ENCODE data around the gene EPHB1.

The EPHB1 gene

GRCh38 chr3:135118792-135119191, 323.7 kb downstream of the EPHB1 start:
- H3K27me3 ChIP-seq (ENCODE audit: insufficient read depth, insufficient read length) = no peaks in the 10 kb centered on the region
- no peaks in the 10 kb centered on the region for H3K4me1 ChIP-seq (ENCODE audit: insufficient read depth, insufficient read length)
- DNase-seq (ENCODE audit: low read depth, low spot score) = no peak
- H3K9ac ChIP-seq (ENCODE audit: insufficient read length, low read depth) = no peak overlapping the region
- no peaks in the 10 kb centered on the region for H3K9me3 ChIP-seq (ENCODE audit: insufficient read depth, low read length)
- TF ChIP-seq SUZ12 (IDR thresholded peaks at IDR 0.05; ENCODE audit: extremely low read depth, insufficient read depth, insufficient read length) (no peak), YY1 (IDR thresholded peaks at IDR 0.05; ENCODE audit: insufficient read depth, insufficient read length) (no peak), ZNF274 (IDR thresholded peaks at IDR 0.05; ENCODE audit: low read depth, low read length) (no peak)
- H3K4me3 ChIP-seq (ENCODE audit: insufficient read length, low read depth) = no peak overlapping the region
- no peaks in the 10 kb centered on the region for H3K36me3 ChIP-seq (ENCODE audit: insufficient read depth, insufficient read length, low read length)

- Histone ChIP-seq H3K4me1 (ENCODE audit: insufficient read depth, insufficient read length) (no peaks in the 10 kb centered on the region), H3K9ac (ENCODE audit: insufficient read length, low read depth) (no peak overlapping the region), H3K9me3 (ENCODE audit: insufficient read depth, low read length) (no peaks in the 10 kb centered on the region), H3K36me3 (ENCODE audit: insufficient read depth, insufficient read length, low read length) (no peaks in the 10 kb centered on the region), H3K4me3 (ENCODE audit: insufficient read length, low read depth) (no peak overlapping the region), H3K27me3 (ENCODE audit: insufficient read depth, insufficient read length) (no peaks in the 10 kb centered on the region)
- DNase-seq (ENCODE audit: low read depth, low spot score) = peak; percentile 43
- no peak for TF ChIP-seq SUZ12 (IDR thresholded peaks at IDR 0.05; ENCODE audit: extremely low read depth, insufficient read depth, insufficient read length)
- no peak for TF ChIP-seq ZNF274 (IDR thresholded peaks at IDR 0.05; ENCODE audit: low read depth, low read length)
- TF ChIP-seq YY1 (IDR thresholded peaks at IDR 0.05; ENCODE audit: insufficient read depth, insufficient read length) = no peak
Observed at GRCh38 chr3:135125171-135125801, 330.2 kb downstream of the EPHB1 start.

GRCh38 chr3:135127946-135128470, 332.9 kb downstream of the EPHB1 start:
- no peak for DNase-seq (ENCODE audit: low read depth, low spot score)
- TF ChIP-seq SUZ12 (IDR thresholded peaks at IDR 0.05; ENCODE audit: extremely low read depth, insufficient read depth, insufficient read length) = no peak
- TF ChIP-seq ZNF274 (IDR thresholded peaks at IDR 0.05; ENCODE audit: low read depth, low read length) = no peak
- no peak for TF ChIP-seq YY1 (IDR thresholded peaks at IDR 0.05; ENCODE audit: insufficient read depth, insufficient read length)
- no peaks in the 10 kb centered on the region for H3K36me3 ChIP-seq (ENCODE audit: insufficient read depth, insufficient read length, low read length)

GRCh38 chr3:135128818-135129217, 333.8 kb downstream of the EPHB1 start:
- TF ChIP-seq YY1 (IDR thresholded peaks at IDR 0.05; ENCODE audit: insufficient read depth, insufficient read length) = no peak
- TF ChIP-seq ZNF274 (IDR thresholded peaks at IDR 0.05; ENCODE audit: low read depth, low read length) = no peak
- no peak for TF ChIP-seq SUZ12 (IDR thresholded peaks at IDR 0.05; ENCODE audit: extremely low read depth, insufficient read depth, insufficient read length)
- no peaks in the 10 kb centered on the region for H3K27me3 ChIP-seq (ENCODE audit: insufficient read depth, insufficient read length)
- no peak overlapping the region for H3K4me3 ChIP-seq (ENCODE audit: insufficient read length, low read depth)
- DNase-seq (ENCODE audit: low read depth, low spot score) = no peak
- no peaks in the 10 kb centered on the region for H3K4me1 ChIP-seq (ENCODE audit: insufficient read depth, insufficient read length)
- no peaks in the 10 kb centered on the region for H3K9me3 ChIP-seq (ENCODE audit: insufficient read depth, low read length)
- H3K9ac ChIP-seq (ENCODE audit: insufficient read length, low read depth) = no peak overlapping the region
- H3K36me3 ChIP-seq (ENCODE audit: insufficient read depth, insufficient read length, low read length) = no peaks in the 10 kb centered on the region

More at GRCh38 chr3:135127946-135128470, 332.9 kb downstream of the EPHB1 start:
- no peak overlapping the region for H3K4me3 ChIP-seq (ENCODE audit: insufficient read length, low read depth)
- no peaks in the 10 kb centered on the region for H3K27me3 ChIP-seq (ENCODE audit: insufficient read depth, insufficient read length)
- H3K9ac ChIP-seq (ENCODE audit: insufficient read length, low read depth) = no peak overlapping the region
- no peaks in the 10 kb centered on the region for H3K9me3 ChIP-seq (ENCODE audit: insufficient read depth, low read length)
- H3K4me1 ChIP-seq (ENCODE audit: insufficient read depth, insufficient read length) = no peaks in the 10 kb centered on the region

GRCh38 chr3:135131290-135131689, 336.2 kb downstream of the EPHB1 start:
- Histone ChIP-seq H3K36me3 (ENCODE audit: insufficient read depth, insufficient read length, low read length) (no peaks in the 10 kb centered on the region), H3K9ac (ENCODE audit: insufficient read length, low read depth) (no peak overlapping the region), H3K4me1 (ENCODE audit: insufficient read depth, insufficient read length) (no peaks in the 10 kb centered on the region), H3K27me3 (ENCODE audit: insufficient read depth, insufficient read length) (no peaks in the 10 kb centered on the region), H3K9me3 (ENCODE audit: insufficient read depth, low read length) (no peaks in the 10 kb centered on the region), H3K4me3 (ENCODE audit: insufficient read length, low read depth) (no peak overlapping the region)
- DNase-seq (ENCODE audit: low read depth, low spot score) = no peak
- TF ChIP-seq ZNF274 (IDR thresholded peaks at IDR 0.05; ENCODE audit: low read depth, low read length) (no peak), SUZ12 (IDR thresholded peaks at IDR 0.05; ENCODE audit: extremely low read depth, insufficient read depth, insufficient read length) (no peak), YY1 (IDR thresholded peaks at IDR 0.05; ENCODE audit: insufficient read depth, insufficient read length) (no peak)

GRCh38 chr3:135133905-135134683, 339.0 kb downstream of the EPHB1 start:
- DNase-seq (ENCODE audit: low read depth, low spot score) = no peak
- no peaks in the 10 kb centered on the region for H3K36me3 ChIP-seq (ENCODE audit: insufficient read depth, insufficient read length, low read length)
- H3K27me3 ChIP-seq (ENCODE audit: insufficient read depth, insufficient read length) = no peaks in the 10 kb centered on the region
- no peak overlapping the region for H3K4me3 ChIP-seq (ENCODE audit: insufficient read length, low read depth)
- no peak overlapping the region for H3K9ac ChIP-seq (ENCODE audit: insufficient read length, low read depth)
- H3K9me3 ChIP-seq (ENCODE audit: insufficient read depth, low read length) = no peaks in the 10 kb centered on the region
- TF ChIP-seq ZNF274 (IDR thresholded peaks at IDR 0.05; ENCODE audit: low read depth, low read length) (no peak), SUZ12 (IDR thresholded peaks at IDR 0.05; ENCODE audit: extremely low read depth, insufficient read depth, insufficient read length) (no peak), YY1 (IDR thresholded peaks at IDR 0.05; ENCODE audit: insufficient read depth, insufficient read length) (no peak)
- H3K4me1 ChIP-seq (ENCODE audit: insufficient read depth, insufficient read length) = no peaks in the 10 kb centered on the region

- Histone ChIP-seq H3K4me1 (ENCODE audit: insufficient read depth, insufficient read length) (no peaks in the 10 kb centered on the region), H3K9ac (ENCODE audit: insufficient read length, low read depth) (no peak overlapping the region), H3K4me3 (ENCODE audit: insufficient read length, low read depth) (no peak overlapping the region), H3K27me3 (ENCODE audit: insufficient read depth, insufficient read length) (no peaks in the 10 kb centered on the region), H3K36me3 (ENCODE audit: insufficient read depth, insufficient read length, low read length) (no peaks in the 10 kb centered on the region), H3K9me3 (ENCODE audit: insufficient read depth, low read length) (no peaks in the 10 kb centered on the region)
- DNase-seq (ENCODE audit: low read depth, low spot score) = no peak
- TF ChIP-seq ZNF274 (IDR thresholded peaks at IDR 0.05; ENCODE audit: low read depth, low read length) = no peak
- TF ChIP-seq SUZ12 (IDR thresholded peaks at IDR 0.05; ENCODE audit: extremely low read depth, insufficient read depth, insufficient read length) = no peak
- no peak for TF ChIP-seq YY1 (IDR thresholded peaks at IDR 0.05; ENCODE audit: insufficient read depth, insufficient read length)
Observed at GRCh38 chr3:135134684-135135075, 339.6 kb downstream of the EPHB1 start.

Data from NT2/D1 (cell line).